GM19035 (cell line): ENCODE results near the gene CCDC126.
A peak's percentile ranks its signal among the peaks of the same experiment; 100 is the strongest.
"Not testable (repeated sequence)": the region's sequence is repeated elsewhere in the genome, so short reads cannot be mapped to it uniquely, and the experiment has no call there.

Experiments used
- ATAC-seq: cut with Tn5 transposase; IDR thresholded peaks from one replicate; pipeline ENCODE4 v1.9.1; 2021; ENCODE audit not compliant: unreplicated experiment

CCDC126 gene

GRCh38 chr7:23597094-23598091 lies at the start of gene CCDC126:
TSS of gene CCDC126 (plus strand) at chr7:23597382. CDS start at chr7:23611316, 13,934 bp downstream.
- ATAC-seq: peak; percentile 88

DNA sequence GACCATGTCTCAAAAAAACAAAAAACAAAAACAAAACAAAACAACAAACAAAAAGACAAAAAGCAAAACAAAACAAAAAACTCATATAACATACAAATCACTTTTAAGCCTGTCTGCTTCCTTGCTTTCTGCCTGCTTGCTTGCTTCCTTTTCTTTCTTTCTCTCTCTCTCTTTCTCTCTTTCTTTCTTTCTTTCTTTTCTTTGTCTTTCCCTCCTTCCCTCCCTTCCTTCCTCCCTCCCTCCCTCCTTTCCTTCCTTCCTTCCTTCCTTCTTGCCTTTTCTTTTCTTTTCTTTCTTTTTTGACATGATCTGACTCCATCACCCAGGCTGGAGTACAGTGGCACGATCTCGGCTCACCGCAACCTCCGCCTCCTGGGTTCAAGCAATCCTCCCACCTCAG lies 49.5 kb upstream of the CCDC126 start:
- no peak for ATAC-seq

- ATAC-seq: no peak
These were observed 38.9 kb upstream of the CCDC126 start for GRCh38 chr7:23558303-23558702.

DNA sequence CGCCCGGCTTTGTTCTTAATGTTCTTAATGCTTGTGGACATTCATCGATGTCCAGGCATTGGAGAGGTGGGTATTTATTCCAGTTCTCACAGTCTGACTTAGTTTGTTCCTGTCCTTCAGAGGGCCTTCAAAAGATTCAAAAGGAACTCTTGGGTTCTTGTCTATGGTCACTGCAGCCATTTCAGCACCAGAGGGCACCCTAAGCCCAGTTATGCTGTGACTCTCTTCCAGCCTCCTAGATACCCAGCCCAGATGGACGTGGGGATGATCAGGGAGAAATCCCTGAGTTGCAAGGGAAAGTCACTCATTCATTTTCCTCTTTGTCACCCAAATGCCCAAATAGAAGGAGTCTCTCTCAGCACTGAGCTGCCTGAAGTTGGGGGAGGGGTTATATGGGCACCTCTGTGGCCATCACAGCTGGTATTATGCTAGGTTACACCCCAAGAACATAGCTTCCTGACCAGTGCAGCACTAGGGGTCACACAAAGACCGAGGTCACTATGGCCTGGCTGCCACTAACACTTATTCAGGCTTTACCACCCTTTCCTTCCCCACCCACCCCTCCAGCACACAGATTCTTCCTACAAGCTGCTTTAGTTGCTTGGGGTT lies 26.5 kb upstream of the CCDC126 start:
- peak; percentile 91 for ATAC-seq

GRCh38 chr7:23581975-23582374 lies 15.2 kb upstream of the CCDC126 start:
- ATAC-seq: not testable (repeated sequence)

DNA sequence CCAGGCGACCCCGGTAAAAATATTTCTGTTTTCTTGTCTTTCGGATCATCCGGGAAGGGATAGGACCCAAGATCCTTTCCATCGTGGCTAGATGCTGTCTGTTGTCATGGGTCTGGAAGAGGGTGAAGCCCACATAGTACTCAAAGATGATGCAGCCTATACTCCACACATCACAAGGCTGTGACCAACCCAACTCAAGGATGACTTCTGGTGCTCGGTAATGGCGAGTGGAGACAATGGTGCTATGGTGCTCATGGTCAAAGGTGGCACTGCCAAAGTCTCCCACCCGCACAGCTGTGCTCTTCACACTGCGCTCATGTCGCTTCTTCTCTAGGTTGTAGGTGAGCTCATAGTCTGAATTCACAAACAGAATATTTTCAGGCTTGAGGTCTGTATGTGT lies 11.9 kb upstream of the CCDC126 start:
- not testable (repeated sequence) for ATAC-seq

GRCh38 chr7:23586159-23586558 lies 11.0 kb upstream of the CCDC126 start:
- no peak for ATAC-seq

DNA sequence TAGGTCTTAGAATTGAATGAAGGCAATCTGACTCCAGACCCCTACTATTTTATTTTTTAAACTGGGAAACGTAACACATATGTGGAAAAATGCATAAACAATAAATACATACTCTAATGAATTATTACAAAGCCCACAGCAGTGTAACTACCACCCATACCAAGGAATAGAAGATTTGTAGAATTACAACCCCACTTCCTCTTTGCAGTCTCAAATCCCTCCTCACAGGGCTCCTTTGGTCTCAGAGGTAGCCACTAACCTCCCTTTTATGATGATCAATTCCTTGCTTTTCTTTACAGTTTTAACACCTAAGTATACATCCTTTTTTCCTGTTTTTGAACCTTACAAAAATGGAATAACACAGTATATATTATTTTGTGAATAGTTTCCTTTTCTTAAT lies 6.7 kb upstream of the CCDC126 start:
- no peak for ATAC-seq

- no peak for ATAC-seq
These were observed 3.5 kb upstream of the CCDC126 start for GRCh38 chr7:23593706-23594105.

DNA sequence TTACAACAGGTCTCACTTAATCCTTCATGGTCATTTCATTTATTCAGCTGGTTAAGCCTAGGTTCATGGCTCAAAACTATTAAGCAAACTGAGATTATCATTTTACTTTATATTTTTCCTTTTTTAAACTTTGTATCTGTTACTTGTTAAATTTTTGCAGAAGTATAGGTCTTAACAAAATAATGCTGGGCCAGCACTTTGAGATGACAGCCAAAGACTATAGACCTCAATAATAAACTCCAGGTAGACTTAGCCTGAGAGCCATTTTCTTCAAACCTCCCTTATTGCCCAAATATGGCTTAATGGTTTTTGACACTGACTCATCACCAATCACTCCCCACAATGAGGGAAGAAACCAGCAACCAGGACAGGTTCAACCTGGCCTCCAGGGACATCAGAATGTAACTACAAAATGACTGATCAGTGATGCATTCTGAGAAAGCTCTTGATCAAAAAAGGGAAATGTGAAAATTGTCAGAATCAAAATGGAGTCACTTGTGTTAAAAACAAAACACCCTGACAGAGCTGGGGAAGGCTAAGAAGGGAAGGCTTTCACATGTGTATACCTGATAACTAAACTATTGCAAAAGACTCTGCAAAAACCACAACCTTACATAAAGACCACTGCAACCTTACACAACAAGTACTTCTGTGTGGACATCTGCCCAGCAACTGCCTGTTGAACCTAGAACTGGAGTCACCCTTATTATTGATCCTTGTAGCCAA lies 2.1 kb upstream of the CCDC126 start:
- peak; percentile 53 for ATAC-seq

DNA sequence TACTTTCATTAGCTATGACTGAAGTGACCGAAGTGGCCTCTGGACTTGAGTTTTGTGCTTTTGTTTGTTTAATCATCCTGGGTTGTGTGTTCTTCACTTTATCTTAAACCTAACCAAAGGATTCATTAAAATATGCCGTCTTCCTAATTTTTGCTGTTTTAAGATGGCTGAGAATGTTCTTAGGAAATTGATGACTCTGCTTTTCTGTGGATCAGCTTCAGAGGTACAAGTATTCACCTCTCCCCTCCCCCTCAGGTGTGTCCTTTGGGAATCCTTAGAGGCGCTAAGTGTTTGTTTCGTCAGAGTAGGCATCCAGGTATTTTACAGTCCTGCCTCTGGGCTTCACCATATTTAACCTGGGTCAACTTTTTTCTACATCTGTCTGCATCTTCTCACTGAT lies 1.1 kb downstream of the CCDC126 start:
- ATAC-seq: no peak

DNA sequence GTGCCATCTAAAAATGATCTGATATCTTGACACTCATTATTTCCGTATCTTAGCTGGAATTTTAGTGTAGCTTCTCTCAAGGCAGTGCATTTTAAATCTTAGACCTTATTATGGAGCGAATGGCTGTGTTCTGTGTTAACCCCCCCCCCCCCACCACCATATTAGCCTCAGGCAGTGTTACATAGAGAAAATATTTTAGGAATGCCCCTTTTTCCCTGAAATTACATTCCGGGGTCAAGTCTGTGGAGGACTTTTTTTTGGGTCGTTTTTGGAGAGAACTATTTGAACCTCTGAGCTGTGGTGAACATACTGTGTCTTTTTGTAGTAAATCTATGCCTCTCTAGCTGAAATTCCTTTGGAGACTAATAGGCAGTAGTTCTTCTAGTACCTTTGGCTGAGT lies 3.1 kb downstream of the CCDC126 start:
- no peak for ATAC-seq

DNA sequence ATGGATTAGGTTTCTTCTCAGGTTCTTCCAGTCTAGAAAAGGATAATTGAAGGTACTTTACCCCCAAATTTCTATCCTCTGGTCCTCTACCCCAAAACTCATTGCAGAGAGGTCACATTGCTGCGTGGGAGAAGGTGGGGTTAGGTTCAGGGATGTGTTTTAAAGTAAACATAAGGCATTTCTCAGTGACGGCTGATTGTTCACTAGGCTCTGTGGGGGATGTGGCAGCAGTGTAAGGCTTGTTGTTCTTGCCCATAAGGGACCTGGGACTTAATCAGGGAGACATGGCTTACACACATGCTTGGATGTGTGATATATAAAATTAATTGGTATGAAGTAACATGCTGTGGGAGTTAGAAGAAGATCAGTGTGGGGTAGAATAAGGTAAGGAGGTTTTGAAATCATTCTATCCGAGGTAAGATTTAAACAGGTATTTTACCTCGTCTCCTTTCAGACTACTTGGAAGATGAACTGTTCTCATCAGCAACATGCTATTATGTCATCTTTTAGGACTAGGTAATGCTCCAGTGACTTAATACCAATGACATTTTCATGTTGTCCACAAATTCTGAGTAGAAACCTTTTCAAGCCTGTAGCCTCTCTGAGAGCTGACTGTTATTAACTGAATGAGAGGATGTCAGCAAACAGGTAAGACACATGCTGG lies 6.6 kb downstream of the CCDC126 start:
- ATAC-seq: no peak

DNA sequence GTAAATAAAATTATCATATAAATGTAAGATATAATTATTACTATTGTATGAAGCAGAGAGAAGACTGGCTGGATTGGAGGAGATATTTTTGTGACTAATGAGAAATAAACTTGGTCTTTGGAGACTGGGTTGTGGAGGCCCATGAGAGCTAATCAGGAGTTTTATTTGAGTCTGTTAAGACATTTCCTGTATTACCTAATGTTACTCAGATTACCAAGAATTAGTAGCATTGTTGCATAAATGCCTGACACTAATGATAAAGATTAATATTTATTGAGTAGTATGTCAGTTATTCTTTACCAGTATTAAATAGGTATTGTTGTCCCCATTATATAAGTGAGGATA lies 7.1 kb downstream of the CCDC126 start:
- ATAC-seq: no peak

GRCh38 chr7:23607130-23607529 lies 9.9 kb downstream of the CCDC126 start:
- ATAC-seq: no peak

GRCh38 chr7:23607866-23608265 lies 10.7 kb downstream of the CCDC126 start:
- no peak for ATAC-seq

DNA sequence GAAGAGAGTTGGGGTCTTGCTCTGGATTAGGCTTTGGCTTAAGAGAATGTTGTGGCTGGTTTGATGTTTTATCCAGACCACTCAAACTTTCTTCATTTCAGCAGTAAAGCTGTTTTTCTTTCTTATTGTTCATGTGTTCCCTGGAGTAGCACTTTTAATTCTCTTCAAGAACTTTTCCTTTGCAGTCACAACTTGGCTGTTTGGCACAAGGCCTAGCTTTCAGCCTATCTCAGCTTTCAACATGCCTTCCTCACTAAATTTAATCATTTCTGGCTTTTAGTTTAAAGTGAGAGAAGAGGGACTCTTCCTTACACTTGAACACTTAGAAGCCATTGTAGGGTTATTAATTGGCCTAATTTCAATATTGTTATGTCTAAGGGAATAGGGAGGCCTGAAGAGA lies 18.1 kb downstream of the CCDC126 start:
- no peak for ATAC-seq

GRCh38 chr7:23616593-23616992 lies 19.4 kb downstream of the CCDC126 start:
- ATAC-seq: no peak

- ATAC-seq: no peak
These were observed 20.3 kb downstream of the CCDC126 start for GRCh38 chr7:23617482-23617881.

GRCh38 chr7:23618241-23618640 lies 21.1 kb downstream of the CCDC126 start:
- no peak for ATAC-seq

DNA sequence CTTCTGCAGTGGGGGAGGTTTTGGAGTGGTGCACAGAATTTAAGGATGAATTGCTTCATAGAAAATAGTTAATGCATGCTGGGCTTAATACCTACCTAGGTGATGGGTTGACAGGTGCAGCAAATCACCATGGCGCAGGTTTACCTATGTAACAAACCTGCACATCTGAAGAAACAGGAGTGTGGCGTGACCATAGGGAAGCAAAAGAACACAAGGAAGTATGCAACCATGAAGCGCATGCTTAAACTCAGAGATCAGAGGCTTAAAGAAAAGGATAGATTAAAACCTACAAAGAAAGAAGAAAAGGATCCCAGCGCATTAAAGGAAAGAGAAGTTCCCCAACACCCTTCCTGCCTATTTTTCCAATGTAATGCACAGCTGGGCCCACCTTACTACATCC lies 22.0 kb downstream of the CCDC126 start:
- ATAC-seq: no peak
